Left cardiac atrium (tissue), 4 donors: ENCODE results near the gene MYL12B. TPM values are rescaled to one million over a fixed set of nuclear protein-coding genes. Genes with fewer than 3 reads are reported as not detected.
"Not testable (repeated sequence)": the region's sequence is repeated elsewhere in the genome, so short reads cannot be mapped to it uniquely, and the experiment has no call there.

Experiments used
- ATAC-seq, 2 donors: fragments of 200-7000 bp; cut with Tn5 transposase; one replicate each; pipeline ENCODE4 v1.9.1; 2020; ENCODE audit warnings: mild to moderate bottlenecking in 2 of 2, moderate library complexity in 2 of 2
- DNase-seq: peaks from one replicate; pipeline ENCODE4 v3.0.0-alpha.2; 2020
- intact Hi-C, 2 donors: fragments of 100-400 bp; cut with DNase I; formaldehyde crosslinking; loops; one replicate each; pipeline versions ENCODE4 v1.14.1 to v1.15.1; 2022 to 2023
- long read RNA-seq: library from polyadenylated mRNA; unstranded; transcript quantifications from one replicate; pipeline ENCODE4 v2.0.0, GENCODE V29; 2021
- total RNA-seq, 2 donors: library from RNA; stranded (reverse); fragmentation: NEBNext Ultra II Directional; extraction: Animal tissue kit (Norgen Biotek cat#: 25700); gene quantifications; one replicate each; pipeline ENCODE4 v1.2.1, GENCODE V29; 2021
- donor health status: DM: no; HTN: yes; CAD: no.
- donor health status: DM: no; HTN: yes; CAD: no; lungs with severe emphysema.
- donor health status: DM: yes; HTN: yes; CAD: no.
- donor health status: Dilated cardiomyopathy.

The MYL12B gene
- 100 to 1,000 TPM; 161 to 230 TPM for total RNA-seq
- long read RNA-seq, transcript MYL12B-201 (4 exons, 1,210 nt), result major isoform, 68 of 70 reads
- long read RNA-seq, partial matches to known transcripts, result 2 of 70 reads
- long read RNA-seq, other reads (novel, unspliced or antisense), result 0 of 70 reads

DNA sequence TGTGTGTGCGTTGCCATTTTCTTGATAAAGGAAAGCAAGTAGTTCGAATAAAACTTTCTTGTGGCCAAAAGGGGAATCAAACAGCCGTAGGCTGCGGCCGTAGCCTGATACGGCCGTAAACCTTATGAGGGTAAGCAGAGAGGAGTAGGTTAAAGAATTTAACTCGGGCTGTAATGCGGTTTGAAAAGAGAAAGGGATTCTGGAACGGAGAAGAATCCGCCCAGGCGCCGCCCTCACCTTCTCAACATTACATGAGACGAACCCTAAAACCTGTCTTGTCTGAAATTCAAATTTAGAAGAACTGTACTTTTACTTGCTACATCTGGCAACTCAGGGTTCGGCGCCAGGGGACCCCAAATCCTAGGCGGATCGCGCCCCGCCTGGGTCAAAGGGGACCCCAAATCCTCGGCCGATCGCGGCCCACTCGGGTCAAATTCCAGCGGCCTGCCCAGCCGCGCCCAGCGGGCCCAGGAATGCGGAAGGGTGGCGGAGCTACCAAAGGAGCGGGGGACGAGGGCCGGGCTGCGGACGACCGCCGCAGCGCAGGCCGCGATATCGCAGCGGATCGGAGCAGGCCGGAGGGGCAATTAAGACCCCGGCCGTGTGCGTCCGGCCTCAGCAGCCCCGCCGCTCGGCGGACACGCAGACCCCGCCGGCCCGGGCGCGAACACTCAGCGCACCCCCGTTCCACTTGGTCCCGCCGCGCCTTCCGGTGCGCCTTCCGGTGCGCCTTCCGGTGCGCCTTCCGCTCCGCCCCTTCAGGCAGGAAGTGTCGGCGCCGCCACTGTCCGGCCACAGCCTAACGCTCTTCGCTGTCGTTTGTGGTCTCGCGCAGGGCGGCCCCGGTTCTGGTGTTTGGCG is at the start of gene MYL12B:
MYL12B (plus strand) TSS at position 761 of the 861 bp plus-strand sequence. CDS start 10,766 bp downstream, outside the sequence.
- intact Hi-C loops, result no loop called here
- DNase-seq (peak; percentile 88), ATAC-seq (peak; percentile 93 to 94)

- intact Hi-C loops, result no loop called here
- DNase-seq, result no peak
- no peak for ATAC-seq
Measured at GRCh38 chr18:3212657-3213056, 49.3 kb upstream of the MYL12B start.

GRCh38 chr18:3213300-3214059 is 48.5 kb upstream of the MYL12B start:
- intact Hi-C loops, result no loop called here
- no peak for ATAC-seq

GRCh38 chr18:3214855-3215637 is 46.9 kb upstream of the MYL12B start:
- no peak for ATAC-seq
- DNase-seq, result no peak
- intact Hi-C loops, result no loop called here

More at GRCh38 chr18:3213300-3214059, 48.5 kb upstream of the MYL12B start:
- no peak for DNase-seq

GRCh38 chr18:3216987-3217386 is 44.9 kb upstream of the MYL12B start:
- intact Hi-C loops, result no loop called here
- ATAC-seq (no peak), DNase-seq (no peak)

- ATAC-seq (peak in 1 of 2 donors; percentile 51), DNase-seq (no peak)
- intact Hi-C loops, result no loop called here
Measured at GRCh38 chr18:3217948-3218647, 43.8 kb upstream of the MYL12B start.

DNA sequence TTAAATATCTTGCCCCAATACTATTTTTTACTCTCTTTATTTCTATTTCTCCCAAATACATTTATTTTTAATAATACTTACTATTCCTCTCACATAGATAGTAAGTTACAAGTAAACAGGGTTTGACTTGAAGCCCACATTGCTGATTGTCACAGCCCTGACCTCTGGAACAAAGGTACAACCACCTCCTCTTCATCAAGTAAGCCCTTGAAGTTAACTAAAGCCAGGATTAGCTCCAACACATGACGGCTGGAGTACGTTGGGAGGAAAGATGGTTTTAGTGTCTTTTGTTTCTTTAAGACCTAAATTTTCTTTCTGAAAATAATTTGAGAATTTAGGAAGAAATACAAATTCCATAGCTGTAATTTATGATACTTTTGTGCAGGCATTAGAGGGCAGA is 43.1 kb upstream of the MYL12B start:
- ATAC-seq (peak in 1 of 2 donors; percentile 22), DNase-seq (no peak)
- intact Hi-C loops, result no loop called here

DNA sequence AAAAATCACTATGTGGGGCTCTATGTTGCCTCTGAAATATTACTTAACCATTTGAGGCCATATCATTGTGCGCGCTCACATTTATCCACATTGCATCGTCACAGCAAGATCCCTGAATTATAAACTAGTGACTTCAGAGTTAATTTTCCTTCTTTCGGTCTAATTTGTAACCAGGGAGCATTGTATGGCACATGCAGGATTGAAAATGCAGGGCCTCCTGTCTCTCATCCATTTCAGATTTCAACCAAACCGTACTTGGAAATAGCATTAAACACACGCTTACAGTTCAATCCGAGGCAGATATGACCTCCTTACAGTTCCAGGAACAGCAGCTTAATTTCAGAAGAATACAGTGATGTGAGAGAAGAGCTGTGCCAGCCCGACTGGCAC is 42.7 kb upstream of the MYL12B start:
- DNase-seq (no peak), ATAC-seq (peak in 1 of 2 donors; percentile 38)
- intact Hi-C loops, result no loop called here

GRCh38 chr18:3219631-3220335 is 42.1 kb upstream of the MYL12B start, which contains the start of gene MYOM1:
TSS of gene MYOM1 (minus strand) at chr18:3219968. CDS start at chr18:3215223, 4,745 bp downstream.
- ATAC-seq, result peak; percentile 71 to 80
- DNase-seq, result no peak

GRCh38 chr18:3220868-3221267 is 41.1 kb upstream of the MYL12B start:
- DNase-seq, ATAC-seq: not testable (repeated sequence)
- intact Hi-C loops, result loop anchor here in 1 of 2 donors (5.0 kb wide), 1 partner anchor 34 kb away; no protein-coding TSS in a partner anchor

More at GRCh38 chr18:3219631-3220335, 42.1 kb upstream of the MYL12B start, which contains the start of gene MYOM1:
- intact Hi-C loops, result loop anchor here in 1 of 2 donors (5.0 kb wide), 1 partner anchor 32 kb away; no protein-coding TSS in a partner anchor

DNA sequence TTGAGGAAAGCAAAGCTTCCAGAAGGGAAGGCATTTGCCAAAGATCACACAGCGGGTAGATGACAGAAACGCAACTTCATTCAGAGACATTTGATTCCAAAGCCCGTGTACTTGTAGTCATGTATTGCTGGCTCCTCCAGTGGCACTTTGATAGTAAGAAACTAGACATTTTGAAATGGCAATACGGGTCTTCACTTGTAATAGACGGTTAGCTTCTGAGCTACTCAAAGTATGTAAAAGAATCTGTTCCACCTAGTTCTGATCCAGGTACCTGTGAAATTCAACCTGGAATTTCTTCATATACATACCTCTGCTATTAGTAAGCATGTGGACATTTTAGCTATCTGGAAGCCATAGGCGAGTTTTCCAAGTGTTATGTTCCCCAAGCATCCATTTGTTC is 40.4 kb upstream of the MYL12B start:
- ATAC-seq, result no peak
- intact Hi-C loops, result loop anchor here in 1 of 2 donors (5.0 kb wide), 1 partner anchor 34 kb away; no protein-coding TSS in a partner anchor
- DNase-seq, result no peak

- DNase-seq, result no peak
- ATAC-seq, result no peak
- intact Hi-C loops, result loop anchor here in 1 of 2 donors (5.0 kb wide), 1 partner anchor 36 kb away; no protein-coding TSS in a partner anchor
Measured at GRCh38 chr18:3223356-3223755, 38.6 kb upstream of the MYL12B start.

- ATAC-seq (peak; percentile 32 to 35), DNase-seq (no peak)
- intact Hi-C loops, result loop anchor here in 1 of 2 donors (5.0 kb wide), 1 partner anchor 37 kb away; no protein-coding TSS in a partner anchor
Measured at GRCh38 chr18:3224223-3224622, 37.7 kb upstream of the MYL12B start.

- ATAC-seq (no peak), DNase-seq (no peak)
- intact Hi-C loops, result no loop called here
Measured at GRCh38 chr18:3225588-3225987, 36.3 kb upstream of the MYL12B start.

- intact Hi-C loops, result no loop called here
- no peak for DNase-seq
- no peak for ATAC-seq
Measured at GRCh38 chr18:3226048-3226447, 35.9 kb upstream of the MYL12B start.

GRCh38 chr18:3230401-3231334 is 31.3 kb upstream of the MYL12B start:
- ATAC-seq (no peak), DNase-seq (no peak)
- intact Hi-C loops, result no loop called here
